PC-3 (cell line): ENCODE results near the gene MPZL1. TPM values are rescaled to one million over a fixed set of nuclear protein-coding genes. Genes with fewer than 3 reads are reported as not detected.

Experiments used
- ATAC-seq: fragments of 200-7000 bp; cut with Tn5 transposase; 2 replicates; pipeline ENCODE4 v1.9.1; 2020; ENCODE audit warnings: mild to moderate bottlenecking, moderate library complexity
- BruUV-seq: library from RNA; stranded (reverse); fragments of 400-500 nt; replicated peaks from 2 replicates; lab custom pipeline; 2021; lab: Mats Ljungman, UMichigan
- CTCF ChIA-PET: fragments of 300-600 bp; sonication (Branson Sonifier 250); formaldehyde crosslinking; loops from one replicate; lab custom pipeline; 2022; ENCODE audit warnings: antibody characterized with exemption; lab: Charles Lee
- POLR2A ChIA-PET: fragments of 300-600 bp; sonication (Branson Sonifier 250); formaldehyde crosslinking; loops from one replicate; lab custom pipeline; 2022; ENCODE audit warnings: antibody characterized with exemption; ENCODE audit not compliant: unreplicated experiment; lab: Charles Lee
- DNase-seq: peaks from one replicate; pipeline ENCODE4 v3.0.0-alpha.2; 2015
- H2AFZ ChIP-seq: fragments of 300-600 bp; sonication (generic); 2 replicates; pipeline ENCODE4 v1.6.0; 2016; ENCODE audit warnings: antibody characterized with exemption, low read length
- H3F3A ChIP-seq: fragments of 300-600 bp; sonication (generic); one replicate; pipeline ENCODE4 v1.6.0; 2017; ENCODE audit warnings: antibody characterized with exemption, low read length, control low read depth, mild to moderate bottlenecking; ENCODE audit not compliant: unreplicated experiment
- H3K27ac ChIP-seq: fragments of 300-600 bp; sonication (generic); 2 replicates; pipeline ENCODE4 v1.5.1; 2016; ENCODE audit warnings: mild to moderate bottlenecking, low read length
- H3K27me3 ChIP-seq: fragments of 300-600 bp; sonication (generic); 2 replicates; pipeline ENCODE4 v1.6.1; 2016; ENCODE audit warnings: low read length, mixed read lengths
- H3K36me3 ChIP-seq: fragments of 300-600 bp; sonication (generic); 2 replicates; pipeline ENCODE4 v1.6.1; 2016; ENCODE audit warnings: low read depth, mixed run types, low read length, mixed read lengths
- H3K4me1 ChIP-seq: fragments of 300-600 bp; sonication (generic); 2 replicates; pipeline ENCODE4 v1.5.1; 2016; ENCODE audit warnings: low read length; ENCODE audit not compliant: insufficient read depth
- H3K4me2 ChIP-seq: fragments of 300-600 bp; sonication (generic); 2 replicates; pipeline ENCODE4 v1.6.0; 2016; ENCODE audit warnings: low read length
- H3K4me3 ChIP-seq: fragments of 300-600 bp; sonication (generic); 2 replicates; pipeline ENCODE4 v1.5.1; 2016; ENCODE audit warnings: mild to moderate bottlenecking, low read length, mixed read lengths
- H3K79me2 ChIP-seq: fragments of 300-600 bp; sonication (generic); 2 replicates; pipeline ENCODE4 v1.6.1; 2017; ENCODE audit warnings: low read length, mixed read lengths
- H3K9ac ChIP-seq: fragments of 300-600 bp; sonication (generic); 2 replicates; pipeline ENCODE4 v1.6.0; 2016; ENCODE audit warnings: mild to moderate bottlenecking, low read length
- H3K9me2 ChIP-seq: fragments of 300-600 bp; sonication (generic); replicated peaks from 2 replicates; pipeline ENCODE4 v1.6.1; 2016; ENCODE audit warnings: mixed run types, low read length, mixed read lengths
- H3K9me3 ChIP-seq: fragments of 300-600 bp; sonication (generic); 2 replicates; pipeline ENCODE4 v1.6.1; 2016; ENCODE audit warnings: low read length, mixed read lengths
- H4K20me1 ChIP-seq: fragments of 300-600 bp; sonication (generic); 2 replicates; pipeline ENCODE4 v1.6.1; 2016; ENCODE audit warnings: low read length, mixed read lengths
- EZH2 ChIP-seq: fragments of 300-600 bp; sonication (generic); IDR thresholded peaks from one replicate; pipeline ENCODE4 v1.6.1; 2017; ENCODE audit warnings: antibody characterized with exemption, mild to moderate bottlenecking, low read length; ENCODE audit not compliant: unreplicated experiment
- EZH2phosphoT487 ChIP-seq: fragments of 300-600 bp; sonication (generic); IDR thresholded peaks from 2 replicates; pipeline ENCODE4 v1.6.1; 2018; ENCODE audit warnings: mild to moderate bottlenecking, antibody characterized with exemption, low read length, borderline replicate concordance
- intact Hi-C: fragments of 100-400 bp; cut with micrococcal nuclease; formaldehyde crosslinking; loops from 2 replicates; pipeline ENCODE4 v1.9.0; 2023
- total RNA-seq: library from RNA; depleted of rRNA; stranded (reverse); fragments of >200 nt; gene quantifications from 2 replicates; pipeline ENCODE4 v1.2.3, GENCODE V29; 2014
- TF ChIP-seq, protein P1 (sequence below): fragments of 300-600 bp; sonication (generic); conservative IDR thresholded peaks from 2 replicates; pipeline ENCODE4 v1.5.1; 2017; ENCODE audit warnings: antibody characterized with exemption, low read depth, mild to moderate bottlenecking, low read length

Gene MPZL1
- total RNA-seq, 1 experiment from 2014 or later = 86.5 TPM

DNA sequence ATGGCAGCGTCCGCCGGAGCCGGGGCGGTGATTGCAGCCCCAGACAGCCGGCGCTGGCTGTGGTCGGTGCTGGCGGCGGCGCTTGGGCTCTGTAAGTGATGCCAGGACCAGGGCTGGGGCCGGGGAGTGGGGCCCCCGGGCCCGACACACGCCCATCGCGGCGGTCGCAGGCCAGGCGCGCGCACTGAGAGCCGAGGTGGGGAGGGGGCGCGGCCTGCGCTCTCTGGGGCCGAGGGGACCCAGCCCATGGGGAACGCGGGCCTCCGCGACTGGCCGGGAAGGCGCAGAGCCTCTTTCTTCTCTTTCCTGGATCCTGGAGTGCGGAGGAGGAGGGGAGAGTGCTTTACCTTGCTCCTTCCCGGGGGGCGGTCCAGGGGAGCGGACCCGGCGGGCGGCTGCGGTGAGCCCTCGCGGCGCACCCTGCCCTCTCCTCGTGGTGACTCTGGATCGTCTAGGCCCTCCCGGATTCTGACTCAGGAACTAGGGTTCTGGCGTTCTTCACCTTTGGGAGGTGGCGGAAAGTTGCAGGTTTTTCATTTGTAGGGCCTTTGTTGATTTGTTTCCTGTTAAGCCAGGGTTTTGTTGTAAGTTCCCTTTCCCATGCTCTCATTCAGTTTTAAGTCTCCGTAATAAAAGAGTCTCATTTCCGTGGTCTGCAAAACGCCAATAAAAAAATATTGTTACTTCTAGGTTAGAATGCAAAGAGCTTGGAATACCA lies 529 bp downstream of the MPZL1 start:
- H3K79me2 ChIP-seq = peaks cover 51% of the 10 kb centered on the region
- peak overlapping the region; percentile 98 for H2AFZ ChIP-seq
- TF ChIP-seq EZH2phosphoT487 = no peak
- TF ChIP-seq EZH2 = no peak
- TF ChIP-seq, protein P1, sequence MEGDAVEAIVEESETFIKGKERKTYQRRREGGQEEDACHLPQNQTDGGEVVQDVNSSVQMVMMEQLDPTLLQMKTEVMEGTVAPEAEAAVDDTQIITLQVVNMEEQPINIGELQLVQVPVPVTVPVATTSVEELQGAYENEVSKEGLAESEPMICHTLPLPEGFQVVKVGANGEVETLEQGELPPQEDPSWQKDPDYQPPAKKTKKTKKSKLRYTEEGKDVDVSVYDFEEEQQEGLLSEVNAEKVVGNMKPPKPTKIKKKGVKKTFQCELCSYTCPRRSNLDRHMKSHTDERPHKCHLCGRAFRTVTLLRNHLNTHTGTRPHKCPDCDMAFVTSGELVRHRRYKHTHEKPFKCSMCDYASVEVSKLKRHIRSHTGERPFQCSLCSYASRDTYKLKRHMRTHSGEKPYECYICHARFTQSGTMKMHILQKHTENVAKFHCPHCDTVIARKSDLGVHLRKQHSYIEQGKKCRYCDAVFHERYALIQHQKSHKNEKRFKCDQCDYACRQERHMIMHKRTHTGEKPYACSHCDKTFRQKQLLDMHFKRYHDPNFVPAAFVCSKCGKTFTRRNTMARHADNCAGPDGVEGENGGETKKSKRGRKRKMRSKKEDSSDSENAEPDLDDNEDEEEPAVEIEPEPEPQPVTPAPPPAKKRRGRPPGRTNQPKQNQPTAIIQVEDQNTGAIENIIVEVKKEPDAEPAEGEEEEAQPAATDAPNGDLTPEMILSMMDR = no peak
- DNase-seq (peak; percentile 63), ATAC-seq (peak; percentile 42)
- H3K4me1 ChIP-seq = peaks cover 21% of the 10 kb centered on the region
- BruUV-seq = no TSS peak
- no peaks in the 10 kb centered on the region for H3K9me2 ChIP-seq
- peak overlapping the region; percentile 83 for H3K9ac ChIP-seq
- no peaks in the 10 kb centered on the region for H3F3A ChIP-seq
- ChIA-PET CTCF (interaction anchor here (1.0 kb wide), 1 partner anchor 360 kb away, joined by 7 read pairs; no protein-coding TSS in a partner anchor), POLR2A (interaction anchor here (0.6 kb wide), 2 partner anchors 74 to 835 kb away, joined by 3 to 5 read pairs; no protein-coding TSS in a partner anchor)
- peaks cover 31% of the 10 kb centered on the region for H4K20me1 ChIP-seq
- H3K4me3 ChIP-seq = peak overlapping the region; percentile 76
- H3K27ac ChIP-seq = peak overlapping the region; percentile 35
- peak overlapping the region; percentile 87 for H3K4me2 ChIP-seq
- no peaks in the 10 kb centered on the region for H3K36me3 ChIP-seq
- no peaks in the 10 kb centered on the region for H3K9me3 ChIP-seq
- H3K27me3 ChIP-seq = no peaks in the 10 kb centered on the region
- intact Hi-C loops = no loop called here

DNA sequence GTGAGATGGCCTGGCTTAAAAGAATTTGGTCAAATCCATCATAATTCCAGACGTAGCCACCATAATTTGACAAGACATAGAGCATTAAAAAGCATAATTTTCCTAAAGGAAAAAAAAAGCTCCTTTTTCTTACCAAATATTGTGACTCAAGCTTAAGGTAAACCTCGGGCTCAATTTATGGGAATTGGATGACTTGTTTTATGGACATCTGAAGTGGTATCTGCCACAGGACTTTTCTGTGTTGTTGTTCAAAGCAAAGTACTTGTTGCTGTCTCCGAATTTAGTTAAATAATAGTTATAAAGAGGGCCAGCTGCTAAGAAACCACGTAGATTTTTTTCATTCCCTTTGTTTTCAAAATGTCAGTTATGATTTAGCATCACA lies 1.1 kb downstream of the MPZL1 start:
- DNase-seq = peak; percentile 60
- Histone ChIP-seq H3K4me2 (peak overlapping the region; percentile 87), H4K20me1 (peaks cover 31% of the 10 kb centered on the region), H3K9ac (peak overlapping the region; percentile 83), H3K79me2 (peaks cover 56% of the 10 kb centered on the region), H3K27me3 (no peaks in the 10 kb centered on the region), H3K9me3 (no peaks in the 10 kb centered on the region), H3K36me3 (no peaks in the 10 kb centered on the region), H3K9me2 (no peaks in the 10 kb centered on the region), H2AFZ (peak overlapping the region; percentile 98), H3K27ac (peak overlapping the region; percentile 35), H3K4me1 (peaks cover 21% of the 10 kb centered on the region), H3F3A (no peaks in the 10 kb centered on the region), H3K4me3 (peak overlapping the region; percentile 76)
- peak; percentile 4 for ATAC-seq
- ChIA-PET CTCF (interaction anchor here (1.0 kb wide), 1 partner anchor 360 kb away, joined by 7 read pairs; no protein-coding TSS in a partner anchor), POLR2A (interaction anchor here (0.6 kb wide), 2 partner anchors 74 to 834 kb away, joined by 3 to 5 read pairs; no protein-coding TSS in a partner anchor)
- TF ChIP-seq EZH2 (no peak), EZH2phosphoT487 (no peak)
- TF ChIP-seq, protein P1 = no peak
- intact Hi-C loops = no loop called here
- BruUV-seq = TSS peak; percentile 42
